ENCODE data around the gene KCNMB2.
"Not testable (repeated sequence)": the region's sequence is repeated elsewhere in the genome, so short reads cannot be mapped to it uniquely, and the experiment has no call there.

KCNMB2 gene

DNA sequence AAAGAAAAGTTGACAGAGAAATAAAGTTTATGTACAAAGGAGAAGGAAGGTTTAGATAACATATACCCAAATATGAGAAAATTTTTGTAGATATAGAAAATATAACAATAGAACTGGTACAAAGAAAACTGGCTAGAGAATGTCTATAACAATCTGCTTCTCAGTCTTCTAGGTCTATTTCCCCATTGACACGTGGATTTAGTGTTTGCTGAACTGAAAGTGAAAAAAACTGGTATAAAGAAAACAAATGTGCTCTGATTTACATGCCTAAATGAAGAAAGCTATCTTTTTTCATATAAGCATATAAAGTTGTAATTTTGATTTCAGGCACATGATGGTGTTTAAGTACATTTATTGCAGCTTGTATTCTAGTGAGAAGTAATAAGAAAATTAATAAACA is 9.8 kb downstream of the KCNMB2 start:
- Histone ChIP-seq H3K9me3 (ENCODE audit: control insufficient read depth, insufficient read depth, low read length) (no peaks in the 10 kb centered on the region), H3K36me3 (ENCODE audit: control insufficient read depth, insufficient read depth, low read length) (no peaks in the 10 kb centered on the region), H3K27me3 (ENCODE audit: control insufficient read depth, insufficient read depth, low read length) (no peaks in the 10 kb centered on the region), H3K9ac (ENCODE audit: low read depth, low read length) (no peak overlapping the region), H3K27ac (ENCODE audit: low read depth, low read length) (no peak overlapping the region), H3K4me3 (ENCODE audit: low read depth, low read length) (no peak overlapping the region), H3K4me1 (ENCODE audit: control insufficient read depth, insufficient read depth, low read length) (peaks cover 20% of the 10 kb centered on the region)

DNA sequence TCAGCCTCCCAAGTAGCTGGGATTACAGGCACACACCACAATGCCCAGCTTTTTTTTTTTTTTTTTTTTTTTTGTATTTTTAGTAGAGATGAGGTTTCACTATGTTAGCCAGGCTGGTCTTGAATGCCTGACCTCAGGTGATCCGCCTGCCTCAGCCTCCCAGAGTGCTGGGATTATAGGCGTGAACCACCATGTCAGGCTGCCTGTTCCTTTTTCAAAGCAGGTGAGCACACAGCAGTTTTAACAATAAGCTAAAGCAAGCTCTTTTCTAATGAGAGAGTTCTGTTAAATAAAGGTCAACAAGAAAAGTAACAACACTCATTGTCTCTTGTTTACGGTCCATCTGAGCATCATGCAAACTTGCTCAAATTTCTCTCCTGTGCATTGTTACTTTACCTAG is 13.2 kb downstream of the KCNMB2 start:
- not testable (repeated sequence) for H3K4me3 ChIP-seq (ENCODE audit: low read depth, low read length); H3K27ac ChIP-seq (ENCODE audit: low read depth, low read length); H3K9me3 ChIP-seq (ENCODE audit: control insufficient read depth, insufficient read depth, low read length); H3K36me3 ChIP-seq (ENCODE audit: control insufficient read depth, insufficient read depth, low read length); H3K9ac ChIP-seq (ENCODE audit: low read depth, low read length); H3K27me3 ChIP-seq (ENCODE audit: control insufficient read depth, insufficient read depth, low read length)
- peaks cover 24% of the 10 kb centered on the region for H3K4me1 ChIP-seq (ENCODE audit: control insufficient read depth, insufficient read depth, low read length)

DNA sequence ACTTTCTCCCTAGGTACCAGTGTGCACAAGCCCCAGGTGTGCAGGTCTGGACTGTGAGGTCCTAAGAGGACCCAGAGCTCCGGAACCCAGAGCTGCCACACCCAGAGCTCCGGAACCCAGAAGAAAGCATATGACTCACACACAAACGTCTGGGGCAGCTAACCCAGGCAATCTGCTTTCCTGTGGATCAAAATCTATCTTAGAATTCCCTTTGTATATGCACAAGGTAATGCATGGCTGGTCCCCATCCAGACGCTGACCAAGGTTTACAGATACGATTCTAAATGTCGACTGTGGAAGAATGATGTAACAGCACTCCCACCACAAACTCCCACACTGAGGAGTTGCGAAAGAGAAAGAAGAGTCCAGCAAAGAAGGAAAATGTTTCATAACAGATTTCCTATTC is 15.7 kb downstream of the KCNMB2 start:
- H3K36me3 ChIP-seq (ENCODE audit: control insufficient read depth, insufficient read depth, low read length) = no peaks in the 10 kb centered on the region
- H3K9me3 ChIP-seq (ENCODE audit: control insufficient read depth, insufficient read depth, low read length) = no peaks in the 10 kb centered on the region
- no peak overlapping the region for H3K9ac ChIP-seq (ENCODE audit: low read depth, low read length)
- H3K4me1 ChIP-seq (ENCODE audit: control insufficient read depth, insufficient read depth, low read length) = peaks cover 24% of the 10 kb centered on the region
- H3K4me3 ChIP-seq (ENCODE audit: low read depth, low read length) = no peak overlapping the region
- H3K27ac ChIP-seq (ENCODE audit: low read depth, low read length) = no peak overlapping the region
- no peaks in the 10 kb centered on the region for H3K27me3 ChIP-seq (ENCODE audit: control insufficient read depth, insufficient read depth, low read length)

- no peaks in the 10 kb centered on the region for H3K27me3 ChIP-seq (ENCODE audit: control insufficient read depth, insufficient read depth, low read length)
- H3K36me3 ChIP-seq (ENCODE audit: control insufficient read depth, insufficient read depth, low read length) = no peaks in the 10 kb centered on the region
- peaks cover 10% of the 10 kb centered on the region; the same call in 1 of the 2 replicates for H3K4me1 ChIP-seq (ENCODE audit: control insufficient read depth, insufficient read depth, low read length)
- no peak overlapping the region for H3K27ac ChIP-seq (ENCODE audit: low read depth, low read length)
- H3K9ac ChIP-seq (ENCODE audit: low read depth, low read length) = no peak overlapping the region
- no peaks in the 10 kb centered on the region for H3K9me3 ChIP-seq (ENCODE audit: control insufficient read depth, insufficient read depth, low read length)
- H3K4me3 ChIP-seq (ENCODE audit: low read depth, low read length) = no peak overlapping the region
These were observed 22.4 kb downstream of the KCNMB2 start for GRCh38 chr3:178558637-178559036.

DNA sequence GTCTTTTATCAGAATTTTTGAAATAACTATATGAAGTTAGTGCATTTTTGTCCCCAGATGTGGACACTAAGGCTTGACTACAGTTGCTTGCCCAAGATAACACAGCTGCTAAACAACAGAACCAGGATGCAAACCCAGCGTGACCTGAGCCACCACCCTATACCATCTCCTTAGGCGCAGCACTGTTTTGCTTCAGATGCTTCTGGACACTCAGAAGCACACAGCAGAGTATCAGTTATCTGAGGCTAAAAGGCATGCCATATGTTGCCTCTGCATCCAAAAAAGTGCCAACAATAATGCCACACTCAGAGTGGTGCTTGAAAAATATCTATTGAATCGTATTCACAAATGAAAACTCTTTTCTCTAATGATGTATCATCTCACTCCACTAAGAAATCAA is 24.5 kb downstream of the KCNMB2 start:
- Histone ChIP-seq H3K27ac (ENCODE audit: low read depth, low read length) (no peak overlapping the region), H3K9me3 (ENCODE audit: control insufficient read depth, insufficient read depth, low read length) (no peaks in the 10 kb centered on the region), H3K9ac (ENCODE audit: low read depth, low read length) (no peak overlapping the region), H3K36me3 (ENCODE audit: control insufficient read depth, insufficient read depth, low read length) (no peaks in the 10 kb centered on the region), H3K4me1 (ENCODE audit: control insufficient read depth, insufficient read depth, low read length) (no peaks in the 10 kb centered on the region), H3K4me3 (ENCODE audit: low read depth, low read length) (no peak overlapping the region), H3K27me3 (ENCODE audit: control insufficient read depth, insufficient read depth, low read length) (no peaks in the 10 kb centered on the region)

- Histone ChIP-seq H3K27ac (ENCODE audit: low read depth, low read length) (no peak overlapping the region), H3K9ac (ENCODE audit: low read depth, low read length) (no peak overlapping the region), H3K36me3 (ENCODE audit: control insufficient read depth, insufficient read depth, low read length) (no peaks in the 10 kb centered on the region), H3K4me3 (ENCODE audit: low read depth, low read length) (no peak overlapping the region), H3K27me3 (ENCODE audit: control insufficient read depth, insufficient read depth, low read length) (no peaks in the 10 kb centered on the region), H3K9me3 (ENCODE audit: control insufficient read depth, insufficient read depth, low read length) (no peaks in the 10 kb centered on the region), H3K4me1 (ENCODE audit: control insufficient read depth, insufficient read depth, low read length) (no peaks in the 10 kb centered on the region)
These were observed 25.0 kb downstream of the KCNMB2 start for GRCh38 chr3:178561239-178561638.

GRCh38 chr3:178562143-178562946 is 26.1 kb downstream of the KCNMB2 start:
- Histone ChIP-seq H3K27me3 (ENCODE audit: control insufficient read depth, insufficient read depth, low read length) (no peaks in the 10 kb centered on the region), H3K4me1 (ENCODE audit: control insufficient read depth, insufficient read depth, low read length) (no peaks in the 10 kb centered on the region), H3K4me3 (ENCODE audit: low read depth, low read length) (no peak overlapping the region), H3K9me3 (ENCODE audit: control insufficient read depth, insufficient read depth, low read length) (no peaks in the 10 kb centered on the region), H3K27ac (ENCODE audit: low read depth, low read length) (no peak overlapping the region), H3K36me3 (ENCODE audit: control insufficient read depth, insufficient read depth, low read length) (no peaks in the 10 kb centered on the region), H3K9ac (ENCODE audit: low read depth, low read length) (no peak overlapping the region)

DNA sequence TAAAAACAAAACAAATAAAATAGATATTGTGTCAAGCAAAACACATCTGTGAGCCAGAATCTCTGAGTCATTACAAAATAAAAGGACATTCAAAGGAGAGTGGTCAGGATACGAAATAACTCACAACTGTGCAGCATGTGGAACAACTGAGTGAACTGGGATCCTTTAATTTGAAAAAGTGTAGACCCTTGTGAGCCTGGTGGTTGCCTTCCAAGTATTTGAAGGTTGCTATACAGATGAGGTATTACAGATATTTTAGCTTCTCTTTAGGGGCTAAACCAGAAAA is 26.7 kb downstream of the KCNMB2 start:
- Histone ChIP-seq H3K36me3 (ENCODE audit: control insufficient read depth, insufficient read depth, low read length) (no peaks in the 10 kb centered on the region), H3K27ac (ENCODE audit: low read depth, low read length) (no peak overlapping the region), H3K4me3 (ENCODE audit: low read depth, low read length) (no peak overlapping the region), H3K27me3 (ENCODE audit: control insufficient read depth, insufficient read depth, low read length) (no peaks in the 10 kb centered on the region), H3K4me1 (ENCODE audit: control insufficient read depth, insufficient read depth, low read length) (no peaks in the 10 kb centered on the region), H3K9ac (ENCODE audit: low read depth, low read length) (no peak overlapping the region), H3K9me3 (ENCODE audit: control insufficient read depth, insufficient read depth, low read length) (no peaks in the 10 kb centered on the region)

DNA sequence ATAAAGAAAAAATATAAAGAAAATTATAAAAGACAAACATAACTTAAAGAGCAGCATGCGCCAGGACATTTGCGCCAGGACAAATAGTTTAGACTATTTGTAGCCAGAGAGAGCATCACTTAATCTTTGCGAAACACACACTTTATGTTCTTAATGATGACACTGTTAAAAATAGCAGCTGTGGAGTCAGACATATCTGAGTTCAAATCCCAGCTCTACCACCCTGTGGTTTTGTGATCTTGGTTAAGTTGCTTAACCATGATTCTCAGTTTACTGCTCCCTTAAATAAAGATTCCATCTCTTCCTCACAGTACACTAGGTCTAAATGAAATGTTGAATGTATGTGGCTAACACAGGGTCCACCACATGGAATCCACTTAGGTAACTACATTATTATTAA is 31.4 kb downstream of the KCNMB2 start:
- no peak overlapping the region for H3K9ac ChIP-seq (ENCODE audit: low read depth, low read length)
- H3K27ac ChIP-seq (ENCODE audit: low read depth, low read length) = no peak overlapping the region
- no peaks in the 10 kb centered on the region for H3K9me3 ChIP-seq (ENCODE audit: control insufficient read depth, insufficient read depth, low read length)
- H3K36me3 ChIP-seq (ENCODE audit: control insufficient read depth, insufficient read depth, low read length) = no peaks in the 10 kb centered on the region
- H3K27me3 ChIP-seq (ENCODE audit: control insufficient read depth, insufficient read depth, low read length) = no peaks in the 10 kb centered on the region
- H3K4me3 ChIP-seq (ENCODE audit: low read depth, low read length) = no peak overlapping the region
- peaks cover 6% of the 10 kb centered on the region; the same call in 1 of the 2 replicates for H3K4me1 ChIP-seq (ENCODE audit: control insufficient read depth, insufficient read depth, low read length)

- Histone ChIP-seq H3K27ac (ENCODE audit: low read depth, low read length) (no peak overlapping the region), H3K4me3 (ENCODE audit: low read depth, low read length) (no peak overlapping the region), H3K36me3 (ENCODE audit: control insufficient read depth, insufficient read depth, low read length) (no peaks in the 10 kb centered on the region), H3K9ac (ENCODE audit: low read depth, low read length) (no peak overlapping the region), H3K27me3 (ENCODE audit: control insufficient read depth, insufficient read depth, low read length) (no peaks in the 10 kb centered on the region), H3K4me1 (ENCODE audit: control insufficient read depth, insufficient read depth, low read length) (peaks cover 6% of the 10 kb centered on the region; the same call in 1 of the 2 replicates), H3K9me3 (ENCODE audit: control insufficient read depth, insufficient read depth, low read length) (no peaks in the 10 kb centered on the region)
These were observed 32.0 kb downstream of the KCNMB2 start for GRCh38 chr3:178568155-178568731.

DNA sequence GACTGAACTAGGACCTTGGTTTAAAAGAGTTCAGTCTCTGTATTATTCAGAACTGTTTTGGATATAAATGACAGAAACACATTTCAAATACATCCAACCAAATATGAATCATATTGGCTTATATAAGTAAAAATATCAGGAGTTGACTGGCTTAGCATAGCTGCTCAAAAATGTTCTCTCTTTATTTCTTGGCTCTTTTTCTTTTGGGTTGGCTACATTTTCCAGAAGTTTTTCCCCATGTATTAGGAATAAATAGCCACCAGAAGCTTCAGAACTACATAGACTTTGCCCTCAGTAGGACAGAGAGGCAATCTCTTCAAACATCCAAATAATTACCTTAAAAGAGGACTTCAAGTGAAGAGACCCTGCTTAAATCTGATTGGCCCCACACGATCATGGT is 32.7 kb downstream of the KCNMB2 start:
- Histone ChIP-seq H3K9ac (ENCODE audit: low read depth, low read length) (no peak overlapping the region), H3K4me3 (ENCODE audit: low read depth, low read length) (no peak overlapping the region), H3K4me1 (ENCODE audit: control insufficient read depth, insufficient read depth, low read length) (peaks cover 6% of the 10 kb centered on the region; the same call in 1 of the 2 replicates), H3K27ac (ENCODE audit: low read depth, low read length) (no peak overlapping the region), H3K27me3 (ENCODE audit: control insufficient read depth, insufficient read depth, low read length) (no peaks in the 10 kb centered on the region), H3K36me3 (ENCODE audit: control insufficient read depth, insufficient read depth, low read length) (no peaks in the 10 kb centered on the region), H3K9me3 (ENCODE audit: control insufficient read depth, insufficient read depth, low read length) (no peaks in the 10 kb centered on the region)
